GM18520 (cell line): Measurements from ENCODE around the gene FRMD8.
A peak's percentile ranks its signal among the peaks of the same experiment; 100 is the strongest.
"Not testable (repeated sequence)": the region's sequence is repeated elsewhere in the genome, so short reads cannot be mapped to it uniquely, and the experiment has no call there.

ENCODE experiments used
- ATAC-seq: cut with Tn5 transposase; IDR thresholded peaks from one replicate; pipeline ENCODE4 v1.9.1; 2021; ENCODE audit not compliant: unreplicated experiment

FRMD8 gene

GRCh38 chr11:65413077-65413664 lies 26.7 kb downstream of the FRMD8 start:
- not testable (repeated sequence) for ATAC-seq

GRCh38 chr11:65414776-65415498 lies 28.5 kb downstream of the FRMD8 start:
- no peak for ATAC-seq

DNA sequence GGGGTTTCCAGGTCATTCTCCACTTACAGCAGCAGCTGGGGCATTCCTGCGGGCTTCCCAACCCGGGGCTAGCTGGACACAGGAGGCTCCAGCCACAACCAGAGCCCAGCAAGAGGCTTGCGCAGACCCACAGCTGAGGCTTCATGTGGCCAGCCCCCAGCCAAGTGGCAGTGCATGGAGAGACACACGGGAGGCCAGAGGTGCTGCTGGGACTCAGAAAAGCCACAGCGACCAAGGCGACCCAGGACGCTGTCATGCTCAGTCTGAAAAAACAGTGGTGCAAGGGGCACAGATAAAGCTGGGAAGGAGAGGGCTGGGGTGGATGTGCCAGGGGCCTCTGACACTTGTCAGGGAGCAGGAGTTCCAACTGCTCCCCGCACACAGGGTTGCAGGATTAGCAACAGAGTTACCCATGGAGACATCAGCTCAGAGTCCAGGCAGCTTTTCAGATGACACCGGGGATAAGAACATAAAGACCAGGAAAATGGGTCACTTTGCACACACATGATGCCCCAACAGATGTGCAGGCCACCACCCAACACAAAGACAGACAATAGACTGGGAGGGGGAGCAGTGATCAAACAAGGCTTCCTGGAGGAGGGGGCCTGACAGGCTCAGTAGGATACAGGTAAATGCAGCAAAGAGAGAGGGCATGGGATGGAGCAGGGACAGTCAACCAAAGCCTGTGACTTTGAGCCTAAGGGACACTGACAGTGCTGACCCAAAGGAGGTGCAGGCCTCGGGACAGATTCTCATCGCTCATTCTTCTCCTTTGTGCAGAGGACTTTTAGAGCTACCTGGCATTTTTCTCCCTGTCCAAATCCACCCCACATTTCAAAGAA lies 29.3 kb downstream of the FRMD8 start:
- no peak for ATAC-seq

DNA sequence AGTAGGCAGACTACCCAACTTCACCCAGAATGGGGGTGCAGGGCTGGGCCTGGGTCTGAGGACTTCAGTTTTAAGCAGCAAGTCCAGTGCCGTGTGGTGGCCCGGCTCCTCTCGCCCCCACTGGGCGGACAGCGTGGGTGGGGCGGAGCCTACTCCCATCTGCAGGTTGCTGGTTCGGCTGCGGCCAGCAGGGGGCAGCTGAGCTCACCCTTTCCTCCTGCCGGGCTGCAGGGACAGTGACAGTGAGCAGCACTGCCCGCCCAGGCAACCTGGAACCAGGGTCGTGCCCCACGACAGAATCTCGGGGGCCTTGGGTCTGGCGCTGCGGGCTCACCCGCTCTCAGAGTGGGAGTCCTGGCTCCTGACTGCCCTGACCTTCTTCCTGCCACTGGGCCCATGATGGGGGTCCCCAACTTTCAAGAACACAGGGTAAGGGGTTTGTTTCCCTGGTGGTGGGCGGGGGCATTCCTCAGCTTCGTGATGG lies 29.9 kb downstream of the FRMD8 start:
- ATAC-seq = peak; percentile 30

- no peak for ATAC-seq
Measured at GRCh38 chr11:65416841-65417701, 30.6 kb downstream of the FRMD8 start.

DNA sequence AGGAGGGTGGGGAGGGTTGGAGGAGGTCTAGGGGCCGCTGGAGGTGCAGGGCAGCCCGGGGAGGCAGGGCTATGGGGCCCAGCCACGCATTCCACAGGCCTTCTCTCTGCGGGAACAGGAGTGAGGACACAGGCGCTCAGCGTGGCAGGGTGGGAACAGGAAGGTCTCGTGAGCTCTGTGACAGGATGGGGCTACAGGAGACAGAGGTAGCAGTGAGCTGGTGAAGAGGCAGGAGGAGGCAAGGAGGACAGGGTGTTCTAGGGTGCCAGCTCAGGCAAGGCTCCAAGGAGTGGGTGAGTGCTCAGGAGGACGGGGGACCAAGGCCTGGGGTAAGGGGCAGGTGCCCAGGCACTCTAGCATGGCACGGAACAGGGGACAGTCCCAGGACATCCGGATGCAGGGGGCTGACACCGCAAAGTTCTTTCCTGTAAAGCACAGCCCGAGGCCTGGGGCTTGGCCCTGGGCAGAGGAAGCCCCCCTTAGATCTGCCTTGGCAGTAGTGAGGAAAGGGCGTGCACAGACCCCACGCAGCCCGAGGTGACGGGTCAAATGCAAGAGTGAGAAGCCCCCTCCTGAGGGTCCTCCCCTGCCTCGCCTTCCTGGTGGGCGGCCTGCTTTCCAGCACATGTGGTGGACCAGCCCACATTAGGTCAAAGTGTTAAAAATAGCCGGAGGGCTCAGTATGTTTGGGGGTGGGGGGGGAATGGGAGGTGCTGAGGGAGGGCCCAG lies 31.4 kb downstream of the FRMD8 start:
- no peak for ATAC-seq

DNA sequence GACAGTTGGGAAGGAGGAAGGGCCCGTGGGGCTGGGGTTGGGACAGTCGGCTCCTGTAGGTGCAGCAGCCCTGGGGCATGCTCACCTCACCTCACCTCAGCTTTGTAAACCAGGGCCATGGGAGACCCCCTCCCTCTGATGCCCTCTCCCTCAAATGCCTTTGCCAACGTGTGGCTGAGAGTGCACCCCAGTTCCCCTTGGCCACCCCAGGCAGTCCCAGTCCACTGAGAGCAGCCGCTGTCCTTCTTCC lies 31.9 kb downstream of the FRMD8 start:
- ATAC-seq = no peak

DNA sequence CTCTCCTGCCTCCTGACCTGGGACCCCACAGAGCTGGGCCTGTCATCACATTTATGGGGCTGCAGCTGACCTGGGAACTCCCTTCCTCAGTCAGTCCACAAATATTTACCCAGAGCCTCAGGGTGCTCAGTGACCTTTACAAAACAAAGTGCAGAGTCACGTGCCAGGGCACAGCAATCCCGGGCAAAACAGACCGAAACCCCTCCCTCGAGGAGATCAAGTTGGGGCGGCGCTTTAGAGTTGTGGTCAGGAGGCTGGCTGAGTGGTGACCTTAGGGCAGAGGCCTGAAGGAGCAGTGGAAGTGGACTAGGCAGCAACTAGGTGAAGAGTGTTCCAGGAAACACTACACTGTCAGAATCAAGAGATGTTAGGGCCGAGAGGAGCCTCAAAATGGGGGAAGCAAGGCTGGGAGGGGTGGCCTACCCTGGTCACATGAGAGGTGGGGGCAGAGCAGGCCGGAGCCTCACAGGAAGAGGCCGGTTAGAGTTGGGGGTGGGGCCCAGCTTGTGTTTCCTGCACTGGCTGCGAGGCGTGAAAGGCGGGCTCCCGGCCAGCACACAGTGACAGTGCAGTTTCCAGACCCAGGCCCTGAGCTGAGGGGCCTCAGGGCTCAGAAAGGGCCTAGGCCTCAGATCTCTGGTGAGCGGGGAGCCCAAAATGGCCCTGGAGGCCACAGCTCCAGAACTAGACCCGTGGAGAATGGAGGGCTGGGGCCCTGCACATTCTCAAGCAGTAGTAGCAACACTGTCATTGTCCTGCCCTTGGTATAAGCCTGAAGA lies 32.4 kb downstream of the FRMD8 start:
- peak; percentile 20 for ATAC-seq

GRCh38 chr11:65419460-65419771 lies 33.0 kb downstream of the FRMD8 start:
- no peak for ATAC-seq

GRCh38 chr11:65419772-65420481 lies 33.5 kb downstream of the FRMD8 start:
- ATAC-seq = no peak

- no peak for ATAC-seq
Measured at GRCh38 chr11:65420506-65420905, 34.1 kb downstream of the FRMD8 start.

- peak; percentile 17 for ATAC-seq
Measured at GRCh38 chr11:65420979-65421793, 34.7 kb downstream of the FRMD8 start.

DNA sequence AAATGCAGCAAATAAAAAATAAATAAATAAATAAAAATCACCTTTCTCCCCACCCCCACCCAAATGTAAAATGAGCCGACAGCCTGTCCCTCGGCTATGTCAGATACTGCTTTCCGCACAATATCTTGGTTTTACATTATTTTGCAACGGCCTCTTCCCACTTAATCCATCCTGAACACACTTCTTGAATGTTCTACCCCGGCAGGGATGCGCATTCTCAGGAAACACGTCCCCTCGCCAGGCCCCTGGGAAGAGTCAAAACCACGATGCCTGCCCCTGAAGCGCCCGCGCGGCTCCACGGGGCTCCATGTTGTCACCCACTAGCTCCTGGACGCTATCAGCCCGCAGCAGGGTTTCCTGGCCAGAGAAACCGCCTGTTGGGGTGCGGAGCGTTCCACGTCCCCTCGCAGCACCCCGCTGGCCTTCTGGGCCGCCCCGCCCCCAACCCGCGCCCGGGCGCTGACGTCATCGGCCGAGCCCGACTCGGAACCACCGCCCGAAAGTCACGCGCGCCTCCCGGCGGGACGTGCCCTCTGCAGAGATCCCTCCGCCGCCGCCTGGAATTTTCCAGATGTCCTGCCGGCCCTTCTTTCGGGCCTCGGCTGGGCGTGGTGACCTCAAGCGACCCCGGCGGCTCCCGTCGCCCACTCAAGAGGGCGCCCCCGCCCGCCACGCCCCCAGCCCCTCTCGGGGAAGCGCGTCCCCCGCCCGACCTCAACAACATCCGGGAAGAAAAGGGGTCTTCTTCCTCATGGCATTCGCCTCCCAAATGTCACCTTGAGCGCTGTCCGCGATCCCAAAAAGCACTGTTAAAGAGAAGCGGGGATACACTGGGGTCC lies 35.6 kb downstream of the FRMD8 start:
- peak; percentile 11 for ATAC-seq

GRCh38 chr11:65422633-65423515 lies 36.4 kb downstream of the FRMD8 start, which contains the start of gene NEAT1:
Gene NEAT1 (plus strand): TSS chr11:65422798.
- ATAC-seq = no peak

GRCh38 chr11:65423516-65424204 lies 37.2 kb downstream of the FRMD8 start:
- ATAC-seq = no peak
